B cell (primary cell): Measurements from ENCODE around the gene RAD54L2. TPM values are rescaled to one million over a fixed set of nuclear protein-coding genes. Genes with fewer than 3 reads are reported as not detected.

Experiments used
- ATAC-seq: fragments of 200-7000 bp; cut with Tn5 transposase; one replicate; pipeline ENCODE4 v1.10.0; 2021; ENCODE audit warnings: low read depth, mild to moderate bottlenecking, moderate number of reproducible peaks, moderate library complexity
- CTCF ChIA-PET: fragments of 350-600 bp; sonication (Branson Sonifier 250); formaldehyde crosslinking; loops from one replicate; lab custom pipeline; 2021; ENCODE audit warnings: antibody characterized with exemption, inconsistent platforms; lab: Charles Lee
- POLR2A ChIA-PET: fragments of 350-600 bp; sonication (Branson Sonifier 250); formaldehyde crosslinking; loops from one replicate; lab custom pipeline; 2021; ENCODE audit warnings: antibody characterized with exemption; lab: Charles Lee
- DNase-seq: peaks from one replicate; pipeline ENCODE4 v3.0.0; 2013
- H2AFZ ChIP-seq: 2 replicates; pipeline ENCODE4 v1.6.1; 2012; ENCODE audit warnings: mild to moderate bottlenecking, low read depth, low read length; ENCODE audit not compliant: insufficient read depth, poor library complexity, severe bottlenecking
- H3K27ac ChIP-seq, 2 donors: 1 replicate in 1 of 2; 2 replicates in 1 of 2; pipeline ENCODE4 v1.5.1; 2012 to 2013; ENCODE audit warnings: low read length in 2 of 2, mild to moderate bottlenecking in 2 of 2, moderate library complexity in 1 of 2
- H3K27me3 ChIP-seq, 4 experiments: fragments of 200-600 bp in 1 of 4; sonication (generic) in 1 of 4; replicated peaks in 1 of 4; 1 replicate in 2 of 4; 2 replicates in 2 of 4; pipeline versions ENCODE4 v1.6.1 to v1.7.0; 2013 to 2016; ENCODE audit warnings: low read length in 3 of 4, mild to moderate bottlenecking in 2 of 4, mixed read lengths in 1 of 4, moderate library complexity in 1 of 4; ENCODE audit not compliant: insufficient read depth in 4 of 4, control insufficient read depth in 3 of 4; ENCODE audit errors: control extremely low read depth in 1 of 4
- H3K36me3 ChIP-seq, 2 experiments: replicated peaks in 1 of 2; 1 replicate in 1 of 2; 2 replicates in 1 of 2; pipeline versions ENCODE4 v1.6.1 to v1.7.1; 2013; ENCODE audit warnings: low read length in 1 of 2; ENCODE audit not compliant: insufficient read depth in 2 of 2, control insufficient read depth in 1 of 2; ENCODE audit errors: control extremely low read depth in 1 of 2, extremely low read depth in 1 of 2
- H3K4me1 ChIP-seq, 2 donors: fragments of 200-600 bp in 1 of 2; sonication (generic) in 1 of 2; 1 replicate in 1 of 2; 2 replicates in 1 of 2; pipeline versions ENCODE4 v1.5.1 to v1.6.1; 2013 to 2017; ENCODE audit warnings: low read length in 2 of 2; ENCODE audit not compliant: control insufficient read depth in 2 of 2, insufficient read depth in 2 of 2
- H3K4me2 ChIP-seq: replicated peaks from 2 replicates; pipeline ENCODE3; 2012; ENCODE audit warnings: mild to moderate bottlenecking, low read depth, low read length; ENCODE audit not compliant: poor library complexity, severe bottlenecking
- H3K4me3 ChIP-seq, 5 experiments: fragments of 200-600 bp in 1 of 5; sonication (generic) in 1 of 5; 1 replicate in 3 of 5; 2 replicates in 2 of 5; pipeline versions ENCODE4 v1.5.1 to v1.7.0; 2011 to 2016; ENCODE audit warnings: low read length in 4 of 5, mild to moderate bottlenecking in 4 of 5, low read depth in 2 of 5, control low read depth in 1 of 5, moderate library complexity in 1 of 5; ENCODE audit not compliant: insufficient read depth in 1 of 5; ENCODE audit errors: control extremely low read depth in 1 of 5, extremely low read depth in 1 of 5
- H3K79me2 ChIP-seq: fragments of 200-600 bp; sonication (generic); one replicate; pipeline ENCODE4 v1.6.0; 2016; ENCODE audit warnings: low read length; ENCODE audit not compliant: control insufficient read depth, insufficient read depth
- H3K9ac ChIP-seq: fragments of 200-600 bp; sonication (generic); 2 replicates; pipeline ENCODE4 v1.6.1; 2017; ENCODE audit warnings: mild to moderate bottlenecking, low read length, moderate library complexity
- H3K9me3 ChIP-seq, 3 donors: one replicate each; pipeline versions ENCODE4 v1.6.1 to v1.7.1; 2013; ENCODE audit warnings: low read length in 2 of 3; ENCODE audit not compliant: control insufficient read depth in 2 of 3, insufficient read depth in 1 of 3; ENCODE audit errors: control extremely low read depth in 1 of 3
- H4K20me1 ChIP-seq: 2 replicates; pipeline ENCODE4 v1.6.0; 2012; ENCODE audit warnings: mild to moderate bottlenecking, low read length; ENCODE audit not compliant: insufficient read depth, control insufficient read depth, poor library complexity, severe bottlenecking
- H3K27ac Mint-ChIP-seq: one replicate; pipeline ENCODE4 v1.8.0; 2021; ENCODE audit warnings: mixed read lengths
- H3K27me3 Mint-ChIP-seq: one replicate; pipeline ENCODE4 v1.8.0; 2021; ENCODE audit warnings: mixed read lengths
- H3K4me1 Mint-ChIP-seq: one replicate; pipeline ENCODE4 v1.8.0; 2021; ENCODE audit warnings: mixed read lengths
- H3K4me3 Mint-ChIP-seq: one replicate; pipeline ENCODE4 v1.8.0; 2021; ENCODE audit warnings: mixed read lengths
- H3K9me3 Mint-ChIP-seq: one replicate; pipeline ENCODE4 v1.8.0; 2022; ENCODE audit warnings: mixed read lengths; ENCODE audit not compliant: insufficient read depth
- CTCF ChIP-seq: fragments of 200-600 bp; IDR thresholded peaks from one replicate; pipeline ENCODE4 v1.8.0; 2022; ENCODE audit warnings: antibody characterized with exemption, mild to moderate bottlenecking
- EZH2 ChIP-seq: IDR thresholded peaks from 2 replicates; pipeline ENCODE4 v1.6.1; 2012; ENCODE audit warnings: borderline replicate concordance, low read depth, mild to moderate bottlenecking, moderate library complexity, low read length; ENCODE audit not compliant: insufficient read depth, poor library complexity, severe bottlenecking
- WGBS: methylation state at CpG from one replicate; pipeline ENCODE4 v1.1.5; 2013; ENCODE audit warnings: missing lambda C conversion rate; ENCODE audit not compliant: insufficient coverage; 5-methylcytosine and 5-hydroxymethylcytosine counted together
- intact Hi-C: fragments of 100-400 bp; cut with micrococcal nuclease; formaldehyde crosslinking; loops from one replicate; pipeline ENCODE4 v1.10.0; 2022
- polyA plus RNA-seq: library from polyadenylated mRNA; depleted of rRNA; stranded (reverse); fragments of >200 nt; gene quantifications from 2 replicates; pipeline ENCODE4 v1.2.3, GENCODE V29; 2012
- total RNA-seq, 2 donors: library from RNA; stranded (reverse); fragments of 120-200 nt in 1 of 2; gene quantifications; 1 replicate in 1 of 2; 2 replicates in 1 of 2; pipeline versions ENCODE4 v1.2.3 to v1.2.4, GENCODE V29; 2013 to 2022

RAD54L2 gene
- total and polyA plus RNA-seq, 2 donors (not counting 1 experiment from before 2014, with no cell fraction given), result 6.3 to 43.0 TPM

GRCh38 chr3:51503007-51503406, 35.5 kb upstream of the RAD54L2 start:
- Histone ChIP-seq H3K36me3 (no peaks in the 10 kb centered on the region), H3K9me3 (no peaks in the 10 kb centered on the region), H3K27me3 (no peaks in the 10 kb centered on the region), H3K79me2 (peaks cover 3% of the 10 kb centered on the region), H3K27ac (no peak overlapping the region), H4K20me1 (peaks cover 6% of the 10 kb centered on the region), H3K4me3 (no peak overlapping the region), H3K9ac (no peak overlapping the region), H3K4me1 (peaks cover 9 to 16% of the 10 kb centered on the region in 2 donors), H2AFZ (no peak overlapping the region), H3K4me2 (no peak overlapping the region)
- 80% methylated on average over 2 of the region's 2 CpGs for WGBS
- intact Hi-C loops, result no loop called here
- Mint-ChIP-seq H3K9me3 (no peaks in the 10 kb centered on the region), H3K4me3 (no peak overlapping the region), H3K4me1 (peaks cover 17% of the 10 kb centered on the region), H3K27ac (no peak overlapping the region), H3K27me3 (no peaks in the 10 kb centered on the region)
- TF ChIP-seq CTCF (no peak), EZH2 (no peak)
- ChIA-PET POLR2A (no interaction called here), CTCF (interaction anchor here (1.1 to 7.1 kb wide), 12 partner anchors 10 to 297 kb away, joined by 3 to 220 read pairs (median 14); partner anchors contain the start of genes RAD54L2 and TEX264)
- no peak for ATAC-seq
- DNase-seq, result no peak

GRCh38 chr3:51508255-51508654, 30.3 kb upstream of the RAD54L2 start:
- no peak for TF ChIP-seq EZH2
- Mint-ChIP-seq H3K27me3 (no peaks in the 10 kb centered on the region), H3K4me1 (peaks cover 4% of the 10 kb centered on the region), H3K27ac (no peak overlapping the region), H3K9me3 (no peaks in the 10 kb centered on the region), H3K4me3 (no peak overlapping the region)
- no peaks in the 10 kb centered on the region for H3K79me2 ChIP-seq
- ATAC-seq, result no peak
- no peak for DNase-seq
- H2AFZ ChIP-seq, result no peak overlapping the region
- no peak overlapping the region for H3K27ac ChIP-seq
- no peaks in the 10 kb centered on the region for H3K9me3 ChIP-seq
- no peaks in the 10 kb centered on the region for H3K36me3 ChIP-seq
- intact Hi-C loops, result no loop called here
- 99% methylated on average over 8 of the region's 9 CpGs for WGBS
- no peak overlapping the region for H3K4me3 ChIP-seq
- H3K4me2 ChIP-seq, result no peak overlapping the region
- no peak overlapping the region for H3K9ac ChIP-seq
- H4K20me1 ChIP-seq, result no peaks in the 10 kb centered on the region
- H3K27me3 ChIP-seq, result no peaks in the 10 kb centered on the region
- ChIA-PET POLR2A (no interaction called here), CTCF (interaction anchor here (0.7 kb wide), 1 partner anchor 130 kb away, joined by 3 read pairs; no protein-coding TSS in a partner anchor)
- no peaks in the 10 kb centered on the region for H3K4me1 ChIP-seq
